CD4-positive, alpha-beta T cell treated with Interferon alpha-2 for 1 hour (primary cell): Measurements from ENCODE around the gene DGKH.

Experiments
- DNase-seq, 2 donors: peaks; one replicate each; pipeline ENCODE4 v3.0.0-alpha.2; 2020 to 2022

The DGKH gene

DNA sequence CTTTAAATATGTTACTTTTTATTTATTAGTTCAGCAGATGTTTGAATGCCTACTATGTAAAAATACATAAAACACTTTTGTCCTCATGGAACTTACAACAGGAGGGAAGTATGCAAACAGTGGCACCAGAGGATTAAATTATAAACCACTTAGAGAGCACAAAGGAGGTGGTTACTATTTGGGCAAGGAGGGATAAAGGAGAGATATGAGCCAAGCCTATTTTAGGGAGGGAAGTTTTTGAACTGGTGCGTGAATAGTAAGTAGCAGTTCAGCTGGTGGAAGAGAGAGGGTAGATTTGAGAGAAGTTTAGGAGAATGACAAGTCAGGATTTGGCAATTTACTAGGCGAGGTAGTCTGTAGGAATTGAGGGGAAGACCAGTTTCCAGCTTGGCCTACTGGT lies 232.1 kb downstream of the DGKH start:
- no peak for DNase-seq

DNA sequence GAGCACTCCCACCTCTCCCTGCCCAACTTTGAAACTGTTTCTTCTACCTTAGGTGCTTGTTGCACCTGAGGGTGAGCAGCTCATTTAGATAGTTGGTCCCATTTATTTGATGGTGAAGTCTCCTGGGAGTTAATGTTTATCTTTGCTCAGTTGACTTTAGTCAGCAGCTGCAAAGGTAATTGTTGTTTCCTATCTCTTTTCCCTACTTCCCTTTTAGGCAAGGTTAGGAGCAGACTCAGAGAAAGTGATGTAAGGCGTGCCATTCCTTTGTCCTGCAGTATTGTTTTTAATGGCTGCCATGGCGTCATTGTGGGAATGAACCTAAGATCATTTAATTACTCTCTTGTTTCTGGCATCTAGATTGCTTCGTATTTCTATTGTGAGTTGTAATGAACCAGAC lies 235.1 kb downstream of the DGKH start:
- DNase-seq = no peak

GRCh38 chr13:42284068-42284467 lies 235.6 kb downstream of the DGKH start:
- DNase-seq = no peak
